Measurements from ENCODE around the gene WNK1. TPM values are rescaled to one million over a fixed set of nuclear protein-coding genes. Genes with fewer than 3 reads are reported as not detected.

WNK1 gene
- total and polyA plus RNA-seq, 7 experiments from 2014 or later, result 22.9 to 200 (median 164) TPM

- Mint-ChIP-seq H3K9me3 (no peaks in the 10 kb centered on the region), H3K4me3 (no peak overlapping the region), H3K27me3 (no peaks in the 10 kb centered on the region), H3K4me1 (peaks cover 4 to 32% (median 23%) of the 10 kb centered on the region in 7 donors), H3K36me3 (peaks cover 16 to 53% (median 33%) of the 10 kb centered on the region in 5 donors), H3K27ac (peak overlapping the region in 7 of 9 donors; percentile 6 to 80 (median 53))
- DNase-seq (no peak), ATAC-seq (no peak)
- Histone ChIP-seq H3K27ac (ENCODE audit: low read depth, low read length) (peak overlapping the region; percentile 11), H3K4me1 (ENCODE audit: control insufficient read depth in 2 of 2, insufficient read depth in 2 of 2, low read length in 2 of 2) (peaks cover 0 to 5% of the 10 kb centered on the region in 2 donors), H3K27me3 (ENCODE audit: control insufficient read depth in 2 of 2, insufficient read depth in 2 of 2, low read length in 2 of 2) (no peaks in the 10 kb centered on the region), H3K4me3 (ENCODE audit: low read length) (no peak overlapping the region), H3K9me3 (ENCODE audit: control insufficient read depth in 2 of 3, low read length in 3 of 3) (no peaks in the 10 kb centered on the region), H3K36me3 (ENCODE audit: control insufficient read depth in 2 of 3, insufficient read depth in 3 of 3, low read length in 3 of 3) (peaks cover 35 to 90% (median 36%) of the 10 kb centered on the region in 3 experiments)
- ChIA-PET POLR2A (interaction anchor here (0.7 kb wide), 1 partner anchor 522 kb away, joined by 5 read pairs; no protein-coding TSS in a partner anchor), CTCF (no interaction called here)
- intact Hi-C loops (cut with micrococcal nuclease), result no loop called here
Measured at GRCh38 chr12:910416-910815, 158.0 kb downstream of the WNK1 start.

GRCh38 chr12:911191-911826, 158.9 kb downstream of the WNK1 start:
- no peak for ATAC-seq

GRCh38 chr12:912466-913235, 160.3 kb downstream of the WNK1 start:
- H3K36me3 Mint-ChIP-seq, result peaks cover 13 to 50% (median 24%) of the 10 kb centered on the region in 5 donors
- Histone ChIP-seq H3K27ac (ENCODE audit: low read depth, low read length) (no peak overlapping the region), H3K4me3 (ENCODE audit: low read length) (no peak overlapping the region), H3K36me3 (ENCODE audit: control insufficient read depth in 2 of 3, insufficient read depth in 3 of 3, low read length in 3 of 3) (peaks cover 29 to 89% (median 34%) of the 10 kb centered on the region in 3 experiments), H3K9me3 (ENCODE audit: control insufficient read depth in 2 of 3, low read length in 3 of 3) (no peaks in the 10 kb centered on the region), H3K27me3 (ENCODE audit: control insufficient read depth in 2 of 2, insufficient read depth in 2 of 2, low read length in 2 of 2) (no peaks in the 10 kb centered on the region), H3K4me1 (ENCODE audit: control insufficient read depth in 2 of 2, insufficient read depth in 2 of 2, low read length in 2 of 2) (peaks cover 0 to 6% of the 10 kb centered on the region in 2 donors)
- intact Hi-C loops (cut with micrococcal nuclease), result no loop called here
- peaks cover 0 to 7% (median 0%) of the 10 kb centered on the region in 11 donors for H3K9me3 Mint-ChIP-seq
- peaks cover 12 to 32% (median 24%) of the 10 kb centered on the region in 7 donors for H3K4me1 Mint-ChIP-seq
- ATAC-seq (no peak), DNase-seq (no peak)
- H3K4me3 Mint-ChIP-seq, result no peak overlapping the region
- H3K27ac Mint-ChIP-seq, result peak overlapping the region in 2 of 9 donors; percentile 6 to 72
- ChIA-PET POLR2A (no interaction called here), CTCF (interaction anchor here (0.6 kb wide), 1 partner anchor 162 kb away, joined by 3 read pairs; no protein-coding TSS in a partner anchor)
- H3K27me3 Mint-ChIP-seq, result no peaks in the 10 kb centered on the region

More at GRCh38 chr12:911191-911826, 158.9 kb downstream of the WNK1 start:
- Mint-ChIP-seq H3K27ac (peak overlapping the region in 2 of 9 donors; percentile 16 to 38), H3K27me3 (no peaks in the 10 kb centered on the region), H3K4me1 (peaks cover 3 to 28% (median 20%) of the 10 kb centered on the region in 7 donors), H3K9me3 (peaks cover 0 to 2% (median 0%) of the 10 kb centered on the region in 11 donors), H3K36me3 (peaks cover 16 to 45% (median 25%) of the 10 kb centered on the region in 5 donors), H3K4me3 (no peak overlapping the region)
- POLR2A ChIA-PET, result interaction anchor here (0.5 kb wide), 1 partner anchor 91 kb away, joined by 3 read pairs; no protein-coding TSS in a partner anchor
- no peaks in the 10 kb centered on the region for H3K9me3 ChIP-seq (ENCODE audit: control insufficient read depth in 2 of 3, low read length in 3 of 3)
- no peak for DNase-seq
- H3K27ac ChIP-seq (ENCODE audit: low read depth, low read length), result no peak overlapping the region
- no peaks in the 10 kb centered on the region for H3K27me3 ChIP-seq (ENCODE audit: control insufficient read depth in 2 of 2, insufficient read depth in 2 of 2, low read length in 2 of 2)
- H3K4me3 ChIP-seq (ENCODE audit: low read length), result no peak overlapping the region
- peaks cover 32 to 90% (median 36%) of the 10 kb centered on the region in 3 experiments for H3K36me3 ChIP-seq (ENCODE audit: control insufficient read depth in 2 of 3, insufficient read depth in 3 of 3, low read length in 3 of 3)
- intact Hi-C loops (cut with micrococcal nuclease), result no loop called here
- CTCF ChIA-PET, result no interaction called here
- H3K4me1 ChIP-seq (ENCODE audit: control insufficient read depth in 2 of 2, insufficient read depth in 2 of 2, low read length in 2 of 2), result peaks cover 0 to 6% of the 10 kb centered on the region in 2 donors

GRCh38 chr12:913919-914698, 161.7 kb downstream of the WNK1 start:
- Mint-ChIP-seq H3K9me3 (peaks cover 0 to 7% (median 0%) of the 10 kb centered on the region in 11 donors), H3K27me3 (no peaks in the 10 kb centered on the region), H3K4me1 (peaks cover 12 to 35% (median 24%) of the 10 kb centered on the region in 7 donors), H3K36me3 (peaks cover 6 to 53% (median 28%) of the 10 kb centered on the region in 5 donors), H3K4me3 (no peak overlapping the region), H3K27ac (peak overlapping the region in 8 of 9 donors; percentile 44 to 88 (median 76))
- Histone ChIP-seq H3K4me1 (ENCODE audit: control insufficient read depth in 2 of 2, insufficient read depth in 2 of 2, low read length in 2 of 2) (peaks cover 0 to 6% of the 10 kb centered on the region in 2 donors), H3K27ac (ENCODE audit: low read depth, low read length) (no peak overlapping the region), H3K9me3 (ENCODE audit: control insufficient read depth in 2 of 3, low read length in 3 of 3) (no peaks in the 10 kb centered on the region), H3K36me3 (ENCODE audit: control insufficient read depth in 2 of 3, insufficient read depth in 3 of 3, low read length in 3 of 3) (peaks cover 23 to 82% (median 24%) of the 10 kb centered on the region in 3 experiments), H3K27me3 (ENCODE audit: control insufficient read depth in 2 of 2, insufficient read depth in 2 of 2, low read length in 2 of 2) (no peaks in the 10 kb centered on the region), H3K4me3 (ENCODE audit: low read length) (no peak overlapping the region)
- intact Hi-C loops (cut with micrococcal nuclease), result no loop called here
- ChIA-PET CTCF (no interaction called here), POLR2A (interaction anchor here (0.7 kb wide), 1 partner anchor 35 kb away, joined by 3 read pairs; the partner anchor contains the start of gene RAD52)
- ATAC-seq (peak; percentile 26), DNase-seq (no peak)

- Mint-ChIP-seq H3K4me3 (peak overlapping the region in 2 of 10 donors; percentile 28 to 42), H3K36me3 (peaks cover 6 to 48% (median 23%) of the 10 kb centered on the region in 5 donors), H3K27me3 (no peaks in the 10 kb centered on the region), H3K27ac (peak overlapping the region in 8 of 9 donors; percentile 51 to 84 (median 76)), H3K4me1 (peaks cover 12 to 35% (median 24%) of the 10 kb centered on the region in 7 donors), H3K9me3 (peaks cover 0 to 7% (median 0%) of the 10 kb centered on the region in 11 donors)
- CTCF ChIA-PET, result no interaction called here
- ATAC-seq (peak; percentile 31), DNase-seq (no peak)
- intact Hi-C loops (cut with micrococcal nuclease), result no loop called here
- no peaks in the 10 kb centered on the region for H3K27me3 ChIP-seq (ENCODE audit: control insufficient read depth in 2 of 2, insufficient read depth in 2 of 2, low read length in 2 of 2)
- peaks cover 18 to 74% (median 19%) of the 10 kb centered on the region in 3 experiments for H3K36me3 ChIP-seq (ENCODE audit: control insufficient read depth in 2 of 3, insufficient read depth in 3 of 3, low read length in 3 of 3)
- H3K4me3 ChIP-seq (ENCODE audit: low read length), result no peak overlapping the region
- H3K9me3 ChIP-seq (ENCODE audit: control insufficient read depth in 2 of 3, low read length in 3 of 3), result no peaks in the 10 kb centered on the region
- POLR2A ChIA-PET, result interaction anchor here (0.7 kb wide), 1 partner anchor 34 kb away, joined by 3 read pairs; the partner anchor contains the start of gene RAD52
- peaks cover 0 to 6% of the 10 kb centered on the region in 2 donors for H3K4me1 ChIP-seq (ENCODE audit: control insufficient read depth in 2 of 2, insufficient read depth in 2 of 2, low read length in 2 of 2)
- H3K27ac ChIP-seq (ENCODE audit: low read depth, low read length), result no peak overlapping the region
Measured at GRCh38 chr12:915090-915489, 162.7 kb downstream of the WNK1 start.

GRCh38 chr12:916240-916639, 163.9 kb downstream of the WNK1 start:
- Mint-ChIP-seq H3K27ac (peak overlapping the region; percentile 72 to 94 (median 86)), H3K36me3 (peaks cover 12 to 48% (median 29%) of the 10 kb centered on the region in 5 donors), H3K4me1 (peaks cover 19 to 45% (median 31%) of the 10 kb centered on the region in 7 donors), H3K9me3 (peaks cover 0 to 7% (median 0%) of the 10 kb centered on the region in 11 donors), H3K4me3 (peak overlapping the region in 9 of 10 donors; percentile 52 to 77 (median 69)), H3K27me3 (no peaks in the 10 kb centered on the region)
- Histone ChIP-seq H3K4me1 (ENCODE audit: control insufficient read depth in 2 of 2, insufficient read depth in 2 of 2, low read length in 2 of 2) (peaks cover 0 to 6% of the 10 kb centered on the region in 2 donors), H3K27me3 (ENCODE audit: control insufficient read depth in 2 of 2, insufficient read depth in 2 of 2, low read length in 2 of 2) (no peaks in the 10 kb centered on the region), H3K9me3 (ENCODE audit: control insufficient read depth in 2 of 3, low read length in 3 of 3) (no peaks in the 10 kb centered on the region), H3K36me3 (ENCODE audit: control insufficient read depth in 2 of 3, insufficient read depth in 3 of 3, low read length in 3 of 3) (peaks cover 18 to 65% (median 19%) of the 10 kb centered on the region in 3 experiments), H3K27ac (ENCODE audit: low read depth, low read length) (no peak overlapping the region), H3K4me3 (ENCODE audit: low read length) (no peak overlapping the region)
- POLR2A ChIA-PET, result interaction anchor here (0.6 kb wide), 1 partner anchor 119 kb away, joined by 3 read pairs; no protein-coding TSS in a partner anchor
- CTCF ChIA-PET, result no interaction called here
- peak; percentile 41 for ATAC-seq
- intact Hi-C loops (cut with micrococcal nuclease), result no loop called here
- DNase-seq, result peak in 8 of 9 donors; percentile 2 to 36 (median 26)
